GM19463 (cell line): ENCODE data around the gene ZNF692.
A peak's percentile ranks its signal among the peaks of the same experiment; 100 is the strongest.
"Not testable (repeated sequence)": the region's sequence is repeated elsewhere in the genome, so short reads cannot be mapped to it uniquely, and the experiment has no call there.

ENCODE experiments used
- ATAC-seq: cut with Tn5 transposase; IDR thresholded peaks from one replicate; pipeline ENCODE4 v1.9.1; 2021; ENCODE audit warnings: mild to moderate bottlenecking, moderate library complexity; ENCODE audit not compliant: unreplicated experiment

Gene ZNF692

DNA sequence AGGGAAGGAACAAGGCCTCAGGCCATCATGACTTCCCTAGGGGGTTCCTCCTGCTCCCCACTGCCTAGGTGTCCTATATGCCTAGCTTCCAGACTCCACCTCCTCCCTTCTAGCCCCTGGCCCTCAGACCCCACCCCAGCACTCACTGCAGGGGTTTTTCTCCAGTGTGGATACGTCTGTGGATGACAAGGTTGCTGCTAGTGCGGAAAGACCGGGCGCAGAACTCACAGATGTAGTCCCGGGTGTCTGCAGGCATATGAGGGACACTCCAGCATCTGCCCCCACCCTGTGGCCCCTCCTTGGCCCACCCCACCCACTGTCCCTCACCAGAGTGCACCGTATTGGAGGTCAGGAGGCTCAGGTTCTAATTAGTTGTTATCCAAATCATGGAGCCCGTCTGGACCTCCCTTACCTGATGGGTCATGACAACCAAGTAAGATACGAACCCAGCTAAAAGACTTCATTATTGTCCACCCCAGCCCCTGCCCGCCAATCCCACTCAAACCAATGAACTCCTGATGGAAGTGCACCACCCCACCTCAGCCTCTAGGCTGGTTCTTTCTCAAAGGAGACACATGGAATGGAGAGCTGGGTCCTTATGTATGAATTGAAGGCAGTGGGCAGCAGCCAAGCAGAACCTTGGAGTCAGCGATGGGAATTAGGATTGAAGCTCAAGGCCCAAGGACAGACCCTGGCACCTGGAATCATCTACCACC, 8.2 kb downstream of the ZNF692 start:
- no peak for ATAC-seq

DNA sequence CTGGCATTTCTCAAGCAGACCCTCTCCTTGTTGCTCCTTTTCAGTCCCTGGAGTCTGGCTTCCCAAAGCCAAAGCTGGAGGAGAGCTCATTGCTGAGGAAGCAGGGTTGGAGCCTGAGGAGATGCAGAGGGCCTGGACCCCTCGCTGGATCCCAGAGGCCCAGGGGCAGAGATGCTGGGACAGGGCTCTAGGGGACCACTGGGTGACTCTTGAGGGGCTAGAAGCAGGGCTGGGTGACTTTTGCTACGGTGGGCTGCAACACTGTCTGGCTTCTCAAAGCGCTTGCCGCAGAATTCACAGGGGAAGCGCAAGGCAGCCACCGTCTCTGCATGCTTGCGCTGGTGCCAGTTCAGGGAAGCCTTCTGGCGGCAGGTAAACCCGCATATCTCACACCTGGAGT, 8.8 kb downstream of the ZNF692 start:
- ATAC-seq: no peak

DNA sequence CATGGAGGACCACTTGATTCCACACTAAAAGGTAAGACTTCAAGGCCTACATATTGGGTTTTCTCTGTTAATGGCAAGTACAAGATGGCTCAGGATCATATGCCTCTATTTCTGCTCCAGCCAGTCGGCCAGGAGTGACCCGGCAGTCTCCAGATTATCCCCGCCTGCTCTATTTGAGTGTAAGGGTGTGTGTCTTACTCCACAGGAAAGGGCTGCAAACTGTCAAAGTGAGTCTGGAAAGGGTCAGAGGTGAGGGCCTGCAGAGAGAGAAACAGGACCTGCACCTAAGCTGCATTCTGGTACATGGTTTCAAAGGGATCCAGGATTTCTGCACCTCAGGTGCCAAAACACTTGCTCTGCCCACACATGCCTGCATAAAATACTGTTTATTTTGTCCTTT, 9.2 kb downstream of the ZNF692 start:
- no peak for ATAC-seq

- ATAC-seq: no peak
Measured at GRCh38 chr1:248849152-248849551, 9.7 kb downstream of the ZNF692 start.

GRCh38 chr1:248848602-248849001, 10.3 kb downstream of the ZNF692 start:
- ATAC-seq: no peak

GRCh38 chr1:248847956-248848561, 10.8 kb downstream of the ZNF692 start:
- ATAC-seq: no peak

- no peak for ATAC-seq
Measured at GRCh38 chr1:248847181-248847955, 11.5 kb downstream of the ZNF692 start.

DNA sequence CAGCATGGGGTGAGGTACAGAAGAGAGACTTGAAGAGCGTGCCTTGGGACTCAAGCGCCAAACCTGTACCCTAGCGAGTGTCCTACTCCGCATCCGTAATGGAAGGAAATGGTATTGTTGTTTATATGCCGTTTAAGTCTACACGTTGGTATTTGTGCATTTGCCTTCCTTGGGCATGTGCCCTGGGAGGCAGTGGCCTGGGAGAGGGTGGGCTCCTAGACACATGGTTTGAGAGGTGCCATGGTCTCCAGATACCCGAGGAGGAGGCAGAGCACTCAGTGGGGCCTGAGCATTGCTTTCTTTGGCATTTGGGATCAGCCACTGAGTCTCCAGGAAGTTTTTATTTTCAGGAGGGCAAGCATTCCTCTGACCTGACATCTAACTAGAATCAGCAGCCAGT, 14.4 kb downstream of the ZNF692 start:
- no peak for ATAC-seq

DNA sequence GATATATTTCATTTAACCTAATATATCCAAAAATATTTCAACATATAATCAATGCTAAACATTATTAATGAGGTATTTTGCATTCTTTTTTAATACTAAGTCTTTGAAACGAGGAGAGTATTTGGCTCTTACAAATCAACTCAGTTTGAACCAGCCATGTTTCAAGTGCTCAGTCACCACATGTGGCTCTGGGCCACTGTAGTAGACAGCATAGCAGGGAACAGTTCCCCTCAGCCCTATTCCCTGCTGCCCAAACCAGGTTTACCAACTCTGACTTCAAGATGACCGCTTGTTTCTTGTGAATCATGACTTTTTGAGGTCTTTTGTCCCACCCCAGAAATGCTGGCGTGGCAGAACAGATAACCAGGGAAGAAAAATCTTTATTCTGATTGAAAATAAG, 15.2 kb downstream of the ZNF692 start:
- no peak for ATAC-seq

- peak; percentile 17 for ATAC-seq
Measured at GRCh38 chr1:248842781-248843331, 16.0 kb downstream of the ZNF692 start.

- ATAC-seq: no peak
Measured at GRCh38 chr1:248841702-248842395, 17.0 kb downstream of the ZNF692 start.

DNA sequence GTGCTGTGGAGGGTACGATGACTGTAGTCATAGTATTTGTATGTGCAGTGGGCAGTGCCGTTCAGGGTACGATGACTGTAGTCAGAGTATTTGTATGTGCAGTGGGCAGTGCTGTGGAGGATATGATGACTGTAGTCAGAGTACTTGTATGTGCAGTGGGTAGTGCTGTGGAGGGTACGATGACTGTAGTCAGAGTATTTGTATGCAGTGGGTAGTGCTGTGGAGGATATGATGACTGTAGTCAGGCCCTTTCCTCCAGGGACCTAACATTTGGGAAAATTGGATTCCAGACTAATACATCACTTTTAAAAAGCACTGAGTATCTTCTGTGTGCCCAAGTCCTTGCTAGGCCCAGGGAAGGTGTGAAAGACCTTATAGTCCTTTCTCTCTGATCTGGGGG, 17.9 kb downstream of the ZNF692 start:
- ATAC-seq: no peak

DNA sequence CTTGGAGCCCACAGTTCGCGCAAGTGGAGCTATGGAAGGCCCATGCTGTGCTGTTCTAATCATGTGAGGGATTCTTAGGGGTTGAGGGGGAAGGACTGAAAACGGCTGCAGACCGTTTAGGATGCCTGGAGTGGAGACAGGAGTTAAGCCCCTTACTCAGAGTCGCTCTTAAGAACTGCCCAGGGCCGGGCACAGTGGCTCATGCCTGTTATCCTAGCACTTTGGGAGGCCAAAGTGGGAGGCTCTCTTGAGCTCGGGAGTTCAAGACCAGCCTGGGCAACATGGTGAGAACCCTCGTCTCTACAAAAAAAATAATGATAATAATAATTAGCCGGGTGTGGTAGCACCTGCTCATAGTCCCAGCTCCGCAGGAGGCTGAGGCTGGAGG, 19.7 kb downstream of the ZNF692 start:
- no peak for ATAC-seq

- peak; percentile 52 for ATAC-seq
Measured at GRCh38 chr1:248838357-248839167, 20.3 kb downstream of the ZNF692 start.

DNA sequence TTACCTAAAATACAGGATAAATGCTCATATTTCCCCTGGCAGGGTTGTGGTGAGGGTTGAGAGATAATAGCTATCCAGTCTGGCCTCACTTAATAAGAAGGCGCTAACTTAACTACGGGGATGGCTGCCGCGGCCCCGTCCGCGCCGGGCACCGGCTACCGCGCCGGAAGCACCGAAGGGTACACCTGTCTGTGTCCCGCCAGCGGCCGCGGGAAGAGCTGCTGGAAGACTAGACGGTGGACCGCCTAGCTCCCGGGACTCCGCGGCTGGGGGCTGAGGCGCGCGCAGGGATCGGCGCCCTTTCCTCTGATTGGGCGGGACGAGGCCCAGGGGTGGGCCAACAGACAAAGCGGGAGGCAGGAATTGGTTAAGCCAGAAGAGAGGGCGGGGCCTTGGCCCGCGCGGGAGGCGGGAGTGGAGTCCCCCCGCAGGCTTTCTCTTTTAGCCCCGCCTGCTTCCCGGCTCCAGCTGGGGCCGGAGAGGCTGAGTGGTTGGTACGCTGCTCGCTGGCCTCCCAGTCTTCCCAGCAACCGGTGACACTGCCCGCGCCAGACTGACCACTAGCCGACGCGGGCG, 21.0 kb downstream of the ZNF692 start, which contains the start of gene ZNF672:
TSS of gene ZNF672 (plus strand) at position 444 of the 576 bp plus-strand sequence. CDS start 9,051 bp downstream, outside the sequence.
- peak; percentile 75 for ATAC-seq

- ATAC-seq: no peak
Measured at GRCh38 chr1:248837045-248837780, 21.7 kb downstream of the ZNF692 start.

DNA sequence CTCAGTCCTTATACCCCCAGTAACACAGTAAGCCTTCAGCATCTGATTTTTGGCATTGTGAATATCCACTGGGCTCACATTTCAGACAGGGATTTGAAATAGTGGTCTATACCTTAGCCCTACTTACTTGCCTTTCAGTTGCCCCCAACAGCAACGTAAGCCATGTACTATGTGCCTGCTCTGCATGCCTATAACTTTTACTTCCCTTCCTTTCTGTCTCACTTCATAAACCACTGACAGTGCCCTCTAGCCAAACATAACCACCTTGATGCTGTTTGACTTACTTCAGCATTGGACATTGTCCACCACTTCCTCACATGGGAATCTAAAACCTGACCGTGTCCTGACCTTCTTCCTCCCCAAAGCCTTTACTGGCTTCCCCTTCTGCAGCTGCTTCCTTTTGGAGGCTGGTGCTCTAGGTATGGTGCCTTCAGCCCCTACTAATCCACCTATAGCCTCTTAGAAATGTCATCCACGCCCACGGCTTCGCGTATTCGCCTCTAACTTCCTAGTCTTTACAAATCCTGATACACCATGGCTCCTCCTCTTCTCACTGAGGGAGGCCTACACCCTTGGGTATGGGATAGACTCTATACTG, 24.4 kb downstream of the ZNF692 start:
- no peak for ATAC-seq

DNA sequence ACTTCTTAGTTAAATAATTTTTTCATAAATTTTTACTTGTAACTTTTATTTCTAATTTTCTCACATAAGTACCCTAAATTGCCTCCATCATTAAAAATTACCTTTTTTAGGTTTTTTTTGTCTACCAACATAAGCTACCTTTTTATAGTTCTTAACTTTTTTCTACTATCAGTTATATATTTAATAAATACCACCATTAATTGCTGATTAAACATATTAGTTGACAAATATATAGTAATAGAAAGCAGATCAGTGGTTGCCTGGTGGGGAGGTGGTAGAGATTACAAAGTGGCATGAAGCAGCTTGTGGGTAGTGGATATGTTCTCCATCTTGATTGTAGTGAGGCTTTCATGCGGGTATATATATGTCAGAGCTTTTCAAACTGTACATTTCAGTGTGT, 27.0 kb downstream of the ZNF692 start:
- ATAC-seq: no peak

- ATAC-seq: not testable (repeated sequence)
Measured at GRCh38 chr1:248830718-248831017, 28.2 kb downstream of the ZNF692 start.
